Measurements from ENCODE around the gene C17orf114.

Gene C17orf114

GRCh38 chr17:4759776-4760236 lies 42.3 kb downstream of the C17orf114 start (continued):
- TF ChIP-seq ARID5B (CRISPR knock-in tag; IDR thresholded peaks at IDR 0.05) (peak; percentile 90), ELF4 (CRISPR knock-in tag; IDR thresholded peaks at IDR 0.05; ENCODE audit: borderline replicate concordance) (no peak), ZNF280D (CRISPR knock-in tag; IDR thresholded peaks at IDR 0.05) (no peak), TFAP4 (IDR thresholded peaks at IDR 0.05; ENCODE audit: borderline replicate concordance, low read depth) (peak; percentile 55; the same call in 1 of the 2 replicates), CHD2 (IDR thresholded peaks at IDR 0.05; ENCODE audit: low read depth, low read length) (peak; percentile 55; the same call in 1 of the 2 replicates), TFE3 (CRISPR knock-in tag; IDR thresholded peaks at IDR 0.05) (peak; percentile 37), CREBL2 (CRISPR knock-in tag; IDR thresholded peaks at IDR 0.05; ENCODE audit: borderline replicate concordance) (no peak), FOXO4 (CRISPR knock-in tag; conservative IDR thresholded peaks at IDR 0.05) (no peak), DNMT3B (CRISPR knock-in tag; conservative IDR thresholded peaks at IDR 0.05) (0 out of 2 replicates have a peak, but pooled peaks have one; percentile 30), ZNF570 (CRISPR knock-in tag; IDR thresholded peaks at IDR 0.05; ENCODE audit: borderline replicate concordance) (no peak), ZNF552 (CRISPR knock-in tag; IDR thresholded peaks at IDR 0.05; ENCODE audit: borderline replicate concordance) (no peak), KDM6A (CRISPR knock-in tag; IDR thresholded peaks at IDR 0.05; ENCODE audit: low read depth) (peak; percentile 96), CBFB (CRISPR knock-in tag; IDR thresholded peaks at IDR 0.05) (0 out of 2 replicates have a peak, but pooled peaks have one; percentile 59), ZEB1 (IDR thresholded peaks at IDR 0.05; ENCODE audit: insufficient replicate concordance, low read depth) (no peak), CSRNP2 (CRISPR knock-in tag; conservative IDR thresholded peaks at IDR 0.05; ENCODE audit: low read depth) (no peak), ZSCAN9 (CRISPR knock-in tag; IDR thresholded peaks at IDR 0.05; ENCODE audit: borderline replicate concordance) (no peak; the same call in 1 of the 2 replicates), CBX1 (IDR thresholded peaks at IDR 0.05; ENCODE audit: low read depth) (no peak)
